Progenitor cell of endocrine pancreas (in vitro differentiated cells): Measurements from ENCODE around the gene GGACT. TPM values are rescaled to one million over a fixed set of nuclear protein-coding genes. Genes with fewer than 3 reads are reported as not detected.

Source experiments
- DNase-seq: peaks from one replicate; pipeline ENCODE4 v3.0.0; 2021; ENCODE audit warnings: low spot score; ENCODE audit not compliant: unreplicated experiment
- H3K27ac Mint-ChIP-seq: 2 replicates; pipeline ENCODE4 v1.8.0; 2021; ENCODE audit warnings: mild to moderate bottlenecking, moderate library complexity, mixed read lengths
- H3K27me3 Mint-ChIP-seq: 2 replicates; pipeline ENCODE4 v1.8.0; 2021; ENCODE audit warnings: mixed read lengths
- H3K36me3 Mint-ChIP-seq: 2 replicates; pipeline ENCODE4 v1.8.0; 2022; ENCODE audit warnings: mixed read lengths; ENCODE audit not compliant: insufficient read depth
- H3K4me1 Mint-ChIP-seq: 2 replicates; pipeline ENCODE4 v1.8.0; 2021; ENCODE audit warnings: low read depth, mixed read lengths
- H3K4me3 Mint-ChIP-seq: 2 replicates; pipeline ENCODE4 v1.8.0; 2021; ENCODE audit warnings: low read depth, mild to moderate bottlenecking, moderate library complexity, mixed read lengths
- H3K9me3 Mint-ChIP-seq: 2 replicates; pipeline ENCODE4 v1.8.0; 2021; ENCODE audit warnings: low read depth, mixed read lengths
- CTCF ChIP-seq: fragments of 200-600 bp; sonication (generic); IDR thresholded peaks from one replicate; pipeline ENCODE4 v1.5.0; 2021; ENCODE audit warnings: antibody characterized with exemption, mild to moderate bottlenecking; ENCODE audit not compliant: unreplicated experiment
- total RNA-seq: library from RNA; stranded (reverse); gene quantifications from 2 replicates; pipeline ENCODE4 v1.2.1, GENCODE V29; 2021

The GGACT gene
- total RNA-seq, 1 donor from 2014 or later, result 3.7 TPM

- Mint-ChIP-seq H3K27ac (no peak overlapping the region), H3K27me3 (no peaks in the 10 kb centered on the region), H3K9me3 (no peaks in the 10 kb centered on the region), H3K36me3 (peaks cover 6% of the 10 kb centered on the region), H3K4me1 (peaks cover 8% of the 10 kb centered on the region), H3K4me3 (no peak overlapping the region)
- DNase-seq, result no peak
- TF ChIP-seq CTCF, result no peak
Observed at GRCh38 chr13:100522618-100523309, 65.8 kb downstream of the GGACT start.

GRCh38 chr13:100521851-100522617 lies 66.6 kb downstream of the GGACT start:
- Mint-ChIP-seq H3K4me1 (peaks cover 14% of the 10 kb centered on the region), H3K27me3 (no peaks in the 10 kb centered on the region), H3K36me3 (peaks cover 6% of the 10 kb centered on the region), H3K9me3 (no peaks in the 10 kb centered on the region), H3K27ac (no peak overlapping the region), H3K4me3 (no peak overlapping the region)
- no peak for DNase-seq
- no peak for TF ChIP-seq CTCF

- Mint-ChIP-seq H3K27me3 (no peaks in the 10 kb centered on the region), H3K27ac (no peak overlapping the region), H3K4me1 (peaks cover 19% of the 10 kb centered on the region), H3K9me3 (no peaks in the 10 kb centered on the region), H3K36me3 (peaks cover 4% of the 10 kb centered on the region), H3K4me3 (no peak overlapping the region)
- no peak for TF ChIP-seq CTCF
- DNase-seq, result no peak
Observed at GRCh38 chr13:100520936-100521850, 67.4 kb downstream of the GGACT start.

- Mint-ChIP-seq H3K9me3 (no peaks in the 10 kb centered on the region), H3K4me3 (no peak overlapping the region), H3K36me3 (peaks cover 4% of the 10 kb centered on the region), H3K27ac (no peak overlapping the region), H3K27me3 (no peaks in the 10 kb centered on the region), H3K4me1 (peaks cover 19% of the 10 kb centered on the region)
- no peak for DNase-seq
- no peak for TF ChIP-seq CTCF
Observed at GRCh38 chr13:100519626-100520025, 69.0 kb downstream of the GGACT start.

- Mint-ChIP-seq H3K4me3 (no peak overlapping the region), H3K36me3 (peaks cover 4% of the 10 kb centered on the region), H3K27me3 (no peaks in the 10 kb centered on the region), H3K9me3 (no peaks in the 10 kb centered on the region), H3K4me1 (peaks cover 20% of the 10 kb centered on the region), H3K27ac (peak overlapping the region; percentile 84)
- DNase-seq, result no peak
- no peak for TF ChIP-seq CTCF
Observed at GRCh38 chr13:100518394-100519062, 70.1 kb downstream of the GGACT start.
